Omental fat pad (tissue), 4 donors: ENCODE results near the gene UTP14C. TPM values are rescaled to one million over a fixed set of nuclear protein-coding genes. Genes with fewer than 3 reads are reported as not detected.

Experiments
- ATAC-seq: fragments of 150-250 bp; one replicate; pipeline ENCODE4 v1.9.1; 2016; ENCODE audit warnings: mild to moderate bottlenecking, moderate library complexity; ENCODE audit not compliant: low FRiP score
- DNase-seq: peaks from one replicate; pipeline ENCODE4 v3.0.0-alpha.2; 2019; ENCODE audit warnings: low spot score
- total RNA-seq, 4 donors: library from RNA; depleted of rRNA; stranded (reverse); fragments of >200 nt; gene quantifications; one replicate each; pipeline ENCODE4 v1.1.0, GENCODE V29; 2016
- TF ChIP-seq, protein P1 (sequence below), 3 donors: fragments of 450-650 bp; IDR thresholded peaks; one replicate each; pipeline ENCODE4 v1.5.1; 2016 to 2017; ENCODE audit warnings: antibody characterized with exemption in 3 of 3, mild to moderate bottlenecking in 3 of 3, moderate library complexity in 2 of 3

UTP14C gene
- total RNA-seq, 4 donors from 2014 or later = 13.7 to 22.5 (median 14.8) TPM

DNA sequence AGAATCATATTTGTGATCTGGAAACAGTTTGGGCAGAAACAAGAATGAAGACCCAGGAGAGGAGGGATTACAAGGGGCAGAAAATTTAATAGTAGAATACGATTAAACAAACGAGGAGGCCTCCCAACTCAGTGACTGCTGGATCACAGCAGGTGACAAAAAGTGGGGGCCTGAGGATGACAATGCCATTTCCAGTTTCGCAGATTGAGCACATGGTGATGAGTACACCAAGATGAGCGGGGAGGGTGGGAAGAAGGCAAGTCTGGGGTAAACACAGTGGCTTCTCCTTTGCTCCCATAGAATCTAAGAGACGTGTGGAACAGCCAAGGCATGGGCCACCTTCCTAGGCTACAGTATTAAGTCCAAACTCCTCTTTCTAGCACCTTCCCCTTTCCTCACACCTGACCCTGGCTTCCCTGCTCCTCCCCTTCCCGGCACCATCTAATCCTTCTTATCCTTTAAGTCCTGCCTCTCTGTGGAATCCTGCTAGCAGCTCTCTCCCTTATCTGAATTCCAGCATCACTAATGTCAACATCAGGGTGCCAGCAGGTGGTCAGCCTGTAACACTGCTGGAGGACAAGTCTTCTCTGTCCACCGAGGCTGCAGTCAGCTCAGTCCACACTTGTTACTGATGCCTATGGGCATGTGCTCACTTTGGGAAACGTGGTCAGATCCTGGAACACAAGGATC is 26.7 kb upstream of the UTP14C start:
- ATAC-seq = no peak

DNA sequence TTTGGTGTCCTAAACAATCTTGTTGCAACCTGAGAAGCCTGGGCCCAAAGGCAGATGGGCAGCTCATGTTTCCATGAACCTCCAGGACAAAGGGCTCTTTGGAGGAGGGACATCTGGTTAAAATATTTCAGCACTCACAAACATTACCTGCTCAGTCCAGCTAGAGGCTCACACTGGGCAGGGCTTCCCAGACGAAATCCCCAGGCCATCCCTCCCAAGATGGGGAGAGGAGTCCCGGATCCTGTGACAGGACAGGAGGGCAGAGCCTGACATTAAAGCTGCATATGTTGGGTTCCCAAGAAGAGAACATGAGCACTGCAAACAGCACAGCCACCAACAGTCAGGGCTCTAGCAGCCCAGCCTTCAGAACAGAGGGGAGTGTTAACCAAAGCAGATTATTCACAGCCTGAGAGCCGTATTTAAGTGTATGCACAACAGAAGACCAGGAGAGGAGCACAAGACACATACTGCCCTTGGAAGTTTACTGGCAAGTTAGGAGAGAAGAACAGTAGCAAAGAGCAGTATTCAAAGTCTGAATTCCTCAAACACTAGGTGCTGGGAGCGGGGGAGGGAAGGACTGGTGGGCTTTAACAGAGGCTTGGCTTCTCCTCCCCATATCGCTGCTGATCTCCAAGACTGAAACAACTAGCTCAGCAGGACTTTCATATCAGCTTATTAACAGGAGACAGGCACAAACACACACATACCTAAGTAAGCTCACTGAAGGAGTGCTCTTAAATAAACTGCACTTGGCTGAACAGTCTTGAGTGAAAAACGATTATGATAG is 25.6 kb upstream of the UTP14C start:
- TF ChIP-seq, protein P1, sequence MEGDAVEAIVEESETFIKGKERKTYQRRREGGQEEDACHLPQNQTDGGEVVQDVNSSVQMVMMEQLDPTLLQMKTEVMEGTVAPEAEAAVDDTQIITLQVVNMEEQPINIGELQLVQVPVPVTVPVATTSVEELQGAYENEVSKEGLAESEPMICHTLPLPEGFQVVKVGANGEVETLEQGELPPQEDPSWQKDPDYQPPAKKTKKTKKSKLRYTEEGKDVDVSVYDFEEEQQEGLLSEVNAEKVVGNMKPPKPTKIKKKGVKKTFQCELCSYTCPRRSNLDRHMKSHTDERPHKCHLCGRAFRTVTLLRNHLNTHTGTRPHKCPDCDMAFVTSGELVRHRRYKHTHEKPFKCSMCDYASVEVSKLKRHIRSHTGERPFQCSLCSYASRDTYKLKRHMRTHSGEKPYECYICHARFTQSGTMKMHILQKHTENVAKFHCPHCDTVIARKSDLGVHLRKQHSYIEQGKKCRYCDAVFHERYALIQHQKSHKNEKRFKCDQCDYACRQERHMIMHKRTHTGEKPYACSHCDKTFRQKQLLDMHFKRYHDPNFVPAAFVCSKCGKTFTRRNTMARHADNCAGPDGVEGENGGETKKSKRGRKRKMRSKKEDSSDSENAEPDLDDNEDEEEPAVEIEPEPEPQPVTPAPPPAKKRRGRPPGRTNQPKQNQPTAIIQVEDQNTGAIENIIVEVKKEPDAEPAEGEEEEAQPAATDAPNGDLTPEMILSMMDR (IDR thresholded peaks at IDR 0.05) = no peak
- DNase-seq = no peak
- ATAC-seq = no peak

More for the DNA sequence above, 26.7 kb upstream of the UTP14C start:
- TF ChIP-seq, protein P1 (IDR thresholded peaks at IDR 0.05) = no peak
- no peak for DNase-seq

DNA sequence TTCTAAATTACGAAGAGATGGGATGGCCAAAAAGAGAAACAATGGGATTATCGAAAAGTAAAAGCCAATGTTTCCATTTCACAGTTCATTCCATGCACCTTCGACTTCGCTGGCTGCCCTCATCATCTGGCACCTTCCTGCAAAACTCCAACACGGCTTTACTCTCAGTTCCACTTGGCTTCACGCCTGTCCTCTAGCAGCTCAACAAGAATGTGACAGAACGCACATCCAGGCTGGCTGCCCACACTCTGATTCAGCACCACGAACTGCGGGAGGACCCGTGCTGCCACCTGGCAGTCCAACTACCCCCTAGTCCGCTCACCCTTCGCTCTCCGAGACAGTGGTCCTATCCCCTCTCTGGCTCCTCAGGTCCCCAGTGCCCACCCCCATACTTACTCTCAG is 25.0 kb upstream of the UTP14C start:
- TF ChIP-seq, protein P1 (IDR thresholded peaks at IDR 0.05) = no peak
- ATAC-seq (peak; percentile 57), DNase-seq (no peak)

DNA sequence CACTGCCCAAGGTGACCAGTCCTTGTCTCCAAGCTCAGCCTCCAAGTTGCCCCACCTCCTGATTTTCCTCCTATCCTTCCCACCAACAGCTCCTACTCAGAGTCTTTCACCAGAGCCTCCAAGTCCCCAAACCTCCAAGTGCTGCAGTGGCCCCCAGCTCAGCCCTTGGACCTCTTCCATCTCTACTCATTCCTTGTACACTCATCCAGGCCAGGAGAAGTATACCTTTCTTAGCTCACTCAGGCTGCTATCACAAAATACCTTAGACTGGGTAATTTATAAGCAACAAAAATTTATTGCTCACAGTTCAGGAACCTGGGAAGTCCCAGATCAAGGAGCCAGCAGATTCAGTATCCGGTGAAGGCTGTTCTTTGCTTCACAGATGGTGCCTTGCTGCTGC is 24.6 kb upstream of the UTP14C start:
- TF ChIP-seq, protein P1 (IDR thresholded peaks at IDR 0.05) = no peak
- ATAC-seq = peak; percentile 63
- DNase-seq = no peak

DNA sequence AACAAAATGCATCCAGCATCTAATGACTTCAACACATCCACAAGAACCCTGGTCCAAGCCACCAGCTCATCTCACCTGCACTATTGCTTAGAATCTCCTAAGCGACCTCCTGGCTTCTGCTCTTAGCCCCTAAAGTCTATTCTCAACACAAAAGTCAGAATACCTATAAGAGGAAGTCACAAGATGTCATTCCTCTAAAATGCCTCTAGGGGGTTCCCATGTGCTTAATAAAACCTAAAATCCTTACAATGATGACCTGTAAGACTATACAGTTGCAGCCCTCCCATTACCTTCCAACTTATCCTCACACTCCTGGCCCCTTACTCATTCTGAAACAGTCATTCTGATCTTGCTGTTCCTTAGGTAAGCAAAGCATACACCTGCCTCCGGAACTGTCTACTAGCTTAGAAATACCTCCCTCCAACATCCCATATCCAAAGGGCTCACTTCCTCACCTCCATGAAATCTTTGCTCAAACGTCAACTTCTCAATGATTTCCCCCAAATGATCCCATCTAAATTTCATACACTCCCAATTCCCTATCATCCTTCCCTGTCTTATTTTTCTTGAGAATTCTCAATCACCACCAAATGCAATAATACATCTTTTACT is 23.3 kb upstream of the UTP14C start:
- ATAC-seq (peak; percentile 25), DNase-seq (no peak)
- TF ChIP-seq, protein P1 (IDR thresholded peaks at IDR 0.05) = no peak

DNA sequence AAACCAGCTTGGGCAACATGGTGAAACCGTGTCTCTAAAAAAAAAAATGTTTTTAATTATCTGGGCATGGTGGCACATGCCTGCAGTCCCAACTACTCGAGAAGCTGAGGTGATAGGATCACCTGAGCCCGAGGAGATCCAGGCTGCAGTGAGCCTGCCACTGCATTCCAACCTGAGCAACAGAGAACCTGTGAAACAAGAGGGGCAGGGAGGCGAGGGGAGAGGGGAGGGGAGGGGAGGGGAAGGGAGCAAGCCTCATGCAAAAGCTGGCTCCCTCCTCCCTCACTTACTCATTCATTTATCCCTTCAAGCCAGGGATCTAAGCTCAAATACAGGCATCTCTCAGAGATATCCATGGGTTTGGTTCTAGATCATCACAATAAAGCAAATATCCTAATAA is 22.1 kb upstream of the UTP14C start:
- DNase-seq (no peak), ATAC-seq (no peak)
- TF ChIP-seq, protein P1 (IDR thresholded peaks at IDR 0.05) = no peak
